Natural killer cell treated with Interleukin-12 subunit alpha and Interleukin-12 subunit beta and Interleukin-15 and Interleukin-18, amount 100 ng/mL, for 72 hours (primary cell): ENCODE measurements around the gene SH2D7. TPM values are rescaled to one million over a fixed set of nuclear protein-coding genes. Genes with fewer than 3 reads are reported as not detected.
A peak's percentile ranks its signal among the peaks of the same experiment; 100 is the strongest.

ENCODE experiments used
- ATAC-seq, 2 donors: fragments of 150-1000 bp; cut with Tn5 transposase in 1 of 2; sonication (Bioruptor Pico), chemical (Tn5 transposase) in 1 of 2; 2 replicates each; pipeline ENCODE4 v1.10.0; 2021
- DNase-seq: peaks from one replicate; pipeline ENCODE4 v3.0.0; 2022; ENCODE audit warnings: low spot score
- H3K27ac Mint-ChIP-seq, 2 donors: 1 replicate in 1 of 2; 2 replicates in 1 of 2; pipeline ENCODE4 v1.8.0; 2022; ENCODE audit warnings: mixed read lengths in 2 of 2, mild to moderate bottlenecking in 1 of 2, moderate library complexity in 1 of 2
- H3K27me3 Mint-ChIP-seq, 2 donors: 1 replicate in 1 of 2; 2 replicates in 1 of 2; pipeline ENCODE4 v1.8.0; 2022; ENCODE audit warnings: mixed read lengths in 2 of 2
- H3K36me3 Mint-ChIP-seq: one replicate; pipeline ENCODE4 v1.8.0; 2022; ENCODE audit warnings: mixed read lengths
- H3K4me1 Mint-ChIP-seq, 2 donors: 1 replicate in 1 of 2; 2 replicates in 1 of 2; pipeline ENCODE4 v1.8.0; 2022; ENCODE audit warnings: low read depth in 2 of 2, mixed read lengths in 2 of 2, mild to moderate bottlenecking in 1 of 2
- H3K4me3 Mint-ChIP-seq: one replicate; pipeline ENCODE4 v1.8.0; 2022; ENCODE audit warnings: mixed read lengths
- H3K9me3 Mint-ChIP-seq: 2 replicates; pipeline ENCODE4 v1.8.0; 2022; ENCODE audit warnings: mixed read lengths
- total RNA-seq, 2 donors: library from RNA; stranded (reverse); gene quantifications; one replicate each; pipeline ENCODE4 v1.2.3, GENCODE V29; 2022

The SH2D7 gene
- total RNA-seq, 2 donors from 2014 or later, result not detected

DNA sequence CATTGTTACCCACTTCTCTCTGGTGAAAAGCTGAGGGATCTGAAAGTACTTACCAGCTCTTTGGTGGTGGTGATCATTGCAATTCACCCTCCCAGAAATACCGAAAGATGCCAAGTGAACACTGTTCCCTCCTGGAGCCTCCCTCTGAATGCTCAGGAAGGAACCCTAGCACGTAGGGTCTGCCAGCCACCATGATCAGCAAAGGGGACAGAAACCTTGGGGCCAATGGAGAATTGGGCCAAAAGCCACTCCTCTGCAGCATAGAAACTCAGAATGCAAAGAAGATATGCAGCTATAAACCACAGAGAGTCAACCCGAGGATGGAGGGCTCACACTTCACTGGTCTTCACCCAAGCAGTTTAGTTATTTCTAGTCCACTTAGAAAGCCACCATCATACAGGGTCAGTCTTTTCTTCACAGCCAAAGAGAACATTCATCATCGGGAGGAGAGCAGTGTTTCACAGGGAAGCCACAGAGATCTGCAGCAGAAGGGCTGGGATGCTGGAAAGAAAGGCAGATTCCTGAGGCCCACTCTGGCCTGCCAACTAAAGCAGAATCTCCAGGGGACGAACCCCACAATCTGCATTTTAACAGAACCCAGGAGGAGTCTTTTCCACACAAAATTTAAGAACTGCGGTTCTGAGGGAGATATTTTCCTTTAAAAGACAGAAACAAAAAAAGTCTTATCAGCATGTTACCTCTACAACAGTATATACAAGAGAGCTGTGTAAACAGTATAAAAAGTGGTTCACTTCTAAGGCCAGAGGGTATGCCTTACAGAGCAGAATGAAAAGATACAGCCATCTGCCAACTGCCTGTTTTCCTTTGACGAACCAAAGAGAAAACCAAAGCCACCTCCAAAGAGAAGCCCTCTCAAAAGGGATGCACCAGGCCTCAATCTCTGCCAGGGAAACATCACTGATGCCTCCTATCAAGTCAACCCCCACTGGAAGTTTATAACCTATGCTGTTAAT lies 26.1 kb upstream of the SH2D7 start:
- Mint-ChIP-seq H3K9me3 (no peaks in the 10 kb centered on the region), H3K36me3 (no peaks in the 10 kb centered on the region), H3K4me3 (no peak overlapping the region), H3K27me3 (no peaks in the 10 kb centered on the region), H3K4me1 (peaks cover 18 to 48% of the 10 kb centered on the region in 2 donors), H3K27ac (no peak overlapping the region)
- DNase-seq (no peak), ATAC-seq (peak; percentile 48 to 76)

DNA sequence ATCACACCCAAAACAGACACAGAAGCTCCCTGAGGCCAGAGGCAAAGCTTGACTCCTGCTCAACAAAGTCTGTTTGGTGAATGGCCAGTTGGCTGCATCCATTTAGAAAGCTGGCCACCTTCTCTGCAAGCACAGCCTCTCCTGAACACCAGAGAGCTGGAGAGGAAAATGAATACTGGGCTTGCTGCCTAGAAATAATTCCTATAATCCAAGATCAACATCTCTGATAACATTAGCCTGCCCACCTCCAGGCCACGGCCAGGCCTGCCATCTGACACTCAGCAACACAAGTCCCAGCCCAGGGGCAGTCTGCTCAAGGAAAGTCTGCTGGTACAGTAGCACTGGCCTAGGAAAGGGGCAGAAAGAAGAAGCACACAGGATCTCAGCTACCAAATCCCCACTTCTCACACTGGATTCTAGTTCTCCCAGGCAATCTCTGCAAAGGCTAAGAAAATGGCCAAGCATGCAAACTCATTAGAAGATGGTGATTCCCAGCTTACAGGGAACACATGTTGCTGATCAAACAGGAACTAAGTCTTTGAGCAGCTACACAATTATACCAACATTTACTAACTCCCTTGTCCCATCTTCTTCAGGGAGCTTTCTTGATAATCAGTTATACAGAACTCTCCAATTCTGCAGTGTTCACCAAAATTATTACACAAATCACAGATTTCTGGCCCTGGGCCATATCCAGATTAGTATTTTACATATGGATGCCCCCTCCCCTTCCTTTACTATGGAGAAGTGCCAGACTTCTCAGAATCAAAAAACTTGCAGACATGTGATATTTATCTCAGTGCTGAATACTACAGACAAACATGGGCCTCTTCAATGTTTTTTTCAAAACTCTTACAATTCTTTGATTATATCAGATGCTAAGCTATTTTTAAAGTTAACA lies 24.8 kb upstream of the SH2D7 start:
- DNase-seq, result no peak
- no peak for ATAC-seq
- H3K9me3 Mint-ChIP-seq, result no peaks in the 10 kb centered on the region
- peaks cover 21 to 48% of the 10 kb centered on the region in 2 donors for H3K4me1 Mint-ChIP-seq
- no peaks in the 10 kb centered on the region for H3K36me3 Mint-ChIP-seq
- H3K4me3 Mint-ChIP-seq, result no peak overlapping the region
- peak overlapping the region in 1 of 2 donors; percentile 94 for H3K27ac Mint-ChIP-seq
- no peaks in the 10 kb centered on the region for H3K27me3 Mint-ChIP-seq

DNA sequence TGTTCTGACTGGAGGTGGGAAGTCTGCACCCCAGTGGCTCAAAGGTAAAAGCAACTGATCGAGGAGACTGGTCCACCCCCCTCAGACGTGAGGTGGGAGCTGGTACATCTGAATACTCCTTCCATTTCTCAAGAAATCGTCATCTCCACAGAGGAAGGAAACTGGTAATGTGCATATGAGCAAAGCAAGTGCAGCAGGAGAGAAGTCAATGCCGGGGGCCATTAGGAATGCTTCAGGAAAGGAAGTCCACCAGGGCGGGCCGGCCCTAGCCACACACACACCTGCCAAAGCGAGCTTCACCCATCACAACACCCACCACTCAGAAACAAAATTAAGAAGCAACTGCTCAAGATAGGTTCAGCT lies 23.3 kb upstream of the SH2D7 start:
- Mint-ChIP-seq H3K27ac (peak overlapping the region in 1 of 2 donors; percentile 94), H3K9me3 (no peaks in the 10 kb centered on the region), H3K36me3 (no peaks in the 10 kb centered on the region), H3K4me3 (no peak overlapping the region), H3K4me1 (peaks cover 19 to 47% of the 10 kb centered on the region in 2 donors), H3K27me3 (no peaks in the 10 kb centered on the region)
- ATAC-seq, result peak in 1 of 2 donors; percentile 22
- no peak for DNase-seq

DNA sequence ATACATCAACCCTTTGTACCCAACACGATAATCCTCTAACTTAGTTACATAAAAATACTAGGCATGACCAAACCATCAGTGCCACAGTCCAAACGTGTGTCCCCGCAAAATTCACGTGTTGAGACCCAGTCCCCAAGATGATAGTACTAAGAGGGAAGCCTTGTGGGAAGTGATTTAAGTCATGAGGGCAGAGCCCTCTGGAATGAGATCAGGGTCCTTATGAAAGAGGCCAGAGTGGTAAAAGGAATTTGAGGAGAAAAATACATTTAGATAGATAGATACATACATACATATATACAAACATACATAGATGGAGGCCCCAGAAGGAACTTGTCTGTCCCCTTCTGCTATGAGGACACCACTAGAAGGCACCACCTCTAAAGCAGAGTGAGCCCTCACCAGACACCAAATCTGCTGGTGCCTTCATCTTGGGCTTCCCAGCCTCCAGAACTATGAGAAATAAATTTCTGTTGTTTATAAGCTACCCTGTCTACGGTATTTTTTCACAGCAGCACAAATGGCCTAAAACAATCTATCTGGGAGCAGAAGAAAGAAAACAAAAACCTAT lies 22.8 kb upstream of the SH2D7 start:
- no peak for DNase-seq
- no peaks in the 10 kb centered on the region for H3K9me3 Mint-ChIP-seq
- H3K27me3 Mint-ChIP-seq, result no peaks in the 10 kb centered on the region
- H3K36me3 Mint-ChIP-seq, result peaks cover 4% of the 10 kb centered on the region
- no peak overlapping the region for H3K4me3 Mint-ChIP-seq
- peaks cover 24 to 51% of the 10 kb centered on the region in 2 donors for H3K4me1 Mint-ChIP-seq
- peak overlapping the region in 1 of 2 donors; percentile 94 for H3K27ac Mint-ChIP-seq
- ATAC-seq, result no peak

DNA sequence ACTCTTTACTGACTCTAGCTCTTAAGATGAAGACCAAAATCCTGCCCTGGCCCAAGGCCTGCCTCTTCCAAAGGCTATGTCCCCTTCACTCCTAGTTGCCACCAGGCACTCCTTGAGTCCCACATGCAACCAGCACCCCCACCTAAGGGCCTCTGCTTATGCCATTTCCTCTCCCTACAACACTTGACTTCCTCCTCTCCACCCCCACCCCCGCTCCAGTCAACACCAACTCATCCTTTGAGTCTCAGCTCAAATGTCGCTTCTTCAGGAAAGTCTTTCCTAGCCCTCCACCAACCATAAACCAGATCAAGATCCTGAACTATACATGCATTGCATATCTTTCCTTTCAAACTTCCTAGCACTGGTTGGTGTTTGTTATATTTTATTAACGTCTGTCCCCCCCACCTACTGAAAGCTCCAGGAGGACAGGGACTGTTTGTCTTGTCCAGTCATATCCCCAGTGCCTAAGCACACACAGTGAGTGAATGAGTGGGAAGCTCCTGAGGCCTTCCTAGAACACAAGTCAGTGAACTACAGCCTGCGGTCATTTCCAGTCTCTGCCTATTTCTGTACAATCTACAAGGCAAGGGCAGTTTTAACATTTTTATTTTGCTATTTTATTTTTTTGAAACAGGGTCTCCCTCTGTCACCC lies 22.2 kb upstream of the SH2D7 start:
- no peaks in the 10 kb centered on the region for H3K9me3 Mint-ChIP-seq
- H3K4me1 Mint-ChIP-seq, result peaks cover 28 to 53% of the 10 kb centered on the region in 2 donors
- H3K36me3 Mint-ChIP-seq, result peaks cover 7% of the 10 kb centered on the region
- peak overlapping the region in 1 of 2 donors; percentile 94 for H3K27ac Mint-ChIP-seq
- peak; percentile 57 to 62 for ATAC-seq
- no peak for DNase-seq
- H3K4me3 Mint-ChIP-seq, result no peak overlapping the region
- H3K27me3 Mint-ChIP-seq, result no peaks in the 10 kb centered on the region

DNA sequence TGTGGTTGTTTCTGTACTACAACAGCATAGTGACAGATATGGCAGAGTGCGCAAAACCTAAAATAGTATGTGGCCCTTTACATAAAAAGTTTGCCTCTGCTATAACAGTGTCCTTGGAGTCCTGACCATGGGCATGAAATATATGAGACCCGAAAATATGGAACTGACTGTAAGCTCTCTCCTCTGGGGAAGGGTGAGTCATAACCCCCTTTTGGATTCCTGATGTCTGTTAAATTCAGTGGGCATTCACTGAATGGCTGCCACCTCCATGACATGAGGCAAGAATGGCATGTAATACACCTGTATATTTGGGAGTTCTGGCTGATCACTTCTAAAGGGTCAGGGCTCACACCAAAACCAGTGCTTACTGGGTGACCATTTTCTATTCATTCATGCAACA lies 21.0 kb upstream of the SH2D7 start:
- ATAC-seq (no peak), DNase-seq (no peak)
- Mint-ChIP-seq H3K9me3 (no peaks in the 10 kb centered on the region), H3K27me3 (no peaks in the 10 kb centered on the region), H3K4me1 (peaks cover 39 to 61% of the 10 kb centered on the region in 2 donors), H3K27ac (no peak overlapping the region), H3K36me3 (peaks cover 7% of the 10 kb centered on the region), H3K4me3 (peak overlapping the region; percentile 18)

DNA sequence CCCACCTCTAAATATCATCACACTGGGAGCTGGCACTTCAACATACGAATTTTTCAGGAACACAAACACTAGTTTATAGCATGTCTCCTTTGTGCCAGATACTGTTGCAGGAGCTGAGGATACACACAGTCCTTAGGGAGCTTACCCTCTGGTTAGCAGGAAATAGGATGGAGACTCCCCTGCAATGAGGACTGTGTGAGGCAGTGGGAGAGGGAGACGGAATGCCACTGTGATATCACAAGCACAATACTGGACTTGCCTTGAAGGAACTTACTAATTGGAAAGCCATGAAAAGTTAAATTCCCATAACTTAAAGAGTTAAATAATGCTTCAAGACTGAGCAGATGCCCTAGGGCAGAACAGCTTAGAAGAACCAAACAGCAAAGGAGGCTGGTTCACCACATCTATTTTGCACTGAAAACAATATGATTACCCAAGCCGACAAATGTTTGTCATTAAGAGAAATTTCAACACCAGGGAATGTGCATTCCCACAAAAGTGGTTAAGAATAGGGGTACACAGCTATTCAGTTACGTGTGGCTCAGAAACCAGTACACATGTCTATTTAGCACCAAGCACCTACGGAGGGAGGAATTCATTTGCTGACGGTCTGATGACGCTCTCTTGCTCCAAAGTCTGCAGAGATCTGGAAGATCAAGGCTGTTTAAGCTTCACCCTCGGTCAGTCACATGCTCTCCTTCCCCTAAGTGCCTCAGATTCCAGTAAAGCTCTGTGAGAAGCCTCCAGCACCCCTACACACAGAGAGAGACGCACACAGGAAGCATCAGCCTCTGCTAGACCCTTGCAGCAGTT lies 20.1 kb upstream of the SH2D7 start:
- ATAC-seq (no peak), DNase-seq (no peak)
- H3K27me3 Mint-ChIP-seq, result no peaks in the 10 kb centered on the region
- peaks cover 12% of the 10 kb centered on the region for H3K36me3 Mint-ChIP-seq
- H3K4me3 Mint-ChIP-seq, result peak overlapping the region; percentile 60
- peak overlapping the region; percentile 52 to 57 for H3K27ac Mint-ChIP-seq
- peaks cover 44 to 59% of the 10 kb centered on the region in 2 donors for H3K4me1 Mint-ChIP-seq
- no peaks in the 10 kb centered on the region for H3K9me3 Mint-ChIP-seq

DNA sequence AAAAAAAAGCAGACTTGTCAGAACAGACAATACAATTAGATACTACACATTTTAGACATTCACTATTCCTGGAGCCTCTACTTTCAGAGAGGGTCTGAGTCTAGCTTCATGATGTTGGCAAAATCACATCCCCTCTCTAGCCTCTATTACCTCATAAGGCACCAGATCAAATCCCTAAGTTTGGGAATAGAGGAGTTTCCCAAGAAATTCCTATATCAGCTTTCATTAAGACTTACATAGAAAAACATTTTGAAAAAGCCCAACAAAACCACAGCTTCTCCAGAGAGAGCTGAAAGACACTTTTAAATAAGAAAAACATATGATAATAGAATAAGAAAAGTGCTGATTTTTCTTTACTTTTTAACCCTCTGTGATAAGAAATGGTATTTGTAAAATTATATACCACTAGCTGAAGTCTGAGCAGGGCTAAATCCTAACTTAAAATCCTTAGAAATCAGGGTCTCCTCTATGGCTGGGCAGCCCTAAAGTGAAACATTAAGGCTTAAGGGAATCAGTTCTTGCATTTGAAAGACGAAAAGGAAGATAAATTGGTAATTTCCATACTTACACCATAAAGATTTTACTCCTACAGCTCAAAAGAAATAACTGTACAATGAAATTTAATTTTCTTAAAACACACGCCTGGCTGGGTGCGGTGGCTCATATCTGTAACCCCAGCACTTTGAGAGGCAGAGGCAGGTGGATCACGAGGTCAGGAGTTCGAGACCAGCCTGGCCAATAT lies 19.1 kb upstream of the SH2D7 start:
- no peaks in the 10 kb centered on the region for H3K27me3 Mint-ChIP-seq
- H3K9me3 Mint-ChIP-seq, result no peaks in the 10 kb centered on the region
- H3K36me3 Mint-ChIP-seq, result peaks cover 12% of the 10 kb centered on the region
- peak overlapping the region; percentile 60 for H3K4me3 Mint-ChIP-seq
- no peak for ATAC-seq
- peak overlapping the region; percentile 52 to 57 for H3K27ac Mint-ChIP-seq
- peaks cover 50 to 55% of the 10 kb centered on the region in 2 donors for H3K4me1 Mint-ChIP-seq
- DNase-seq, result no peak

DNA sequence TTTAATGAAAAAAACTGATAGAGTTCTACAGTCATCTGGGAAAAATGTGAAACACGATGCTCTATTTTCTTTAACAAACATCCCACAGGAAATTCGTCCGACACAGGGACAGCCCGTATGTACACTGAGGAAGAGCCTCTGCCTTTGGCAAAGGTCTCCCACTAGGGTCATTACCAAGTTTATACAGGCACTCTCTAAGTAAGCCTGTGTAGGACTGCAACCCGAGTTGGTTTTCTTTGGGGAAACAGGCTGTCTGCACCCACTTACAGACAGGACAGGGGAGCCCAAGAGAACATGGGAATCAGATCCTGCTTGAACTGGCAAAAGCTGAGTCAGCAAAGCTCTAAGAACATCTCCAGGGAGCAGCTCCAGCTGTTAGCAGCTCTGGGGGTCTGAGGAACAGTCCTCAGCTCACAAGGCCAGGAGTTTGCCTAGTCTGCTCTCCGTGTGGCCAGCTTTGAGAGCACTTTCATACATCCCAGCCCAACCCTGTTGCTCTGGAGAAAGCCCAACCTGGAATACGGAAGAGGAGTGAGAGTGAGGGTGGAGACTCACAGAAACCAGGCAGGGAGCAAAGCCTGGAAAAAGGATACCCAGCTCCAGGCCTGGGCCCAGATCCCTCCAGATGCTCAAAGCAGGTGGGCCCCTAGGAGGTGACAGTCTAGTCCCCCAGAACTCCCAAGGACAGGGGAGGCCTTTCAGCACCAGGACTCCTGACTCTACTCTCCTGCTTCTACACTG lies 16.7 kb upstream of the SH2D7 start:
- Mint-ChIP-seq H3K4me1 (peaks cover 34 to 51% of the 10 kb centered on the region in 2 donors), H3K36me3 (peaks cover 12% of the 10 kb centered on the region), H3K9me3 (no peaks in the 10 kb centered on the region), H3K27ac (peak overlapping the region; percentile 65 to 84), H3K27me3 (no peaks in the 10 kb centered on the region), H3K4me3 (peak overlapping the region; percentile 99)
- no peak for DNase-seq
- ATAC-seq, result no peak

DNA sequence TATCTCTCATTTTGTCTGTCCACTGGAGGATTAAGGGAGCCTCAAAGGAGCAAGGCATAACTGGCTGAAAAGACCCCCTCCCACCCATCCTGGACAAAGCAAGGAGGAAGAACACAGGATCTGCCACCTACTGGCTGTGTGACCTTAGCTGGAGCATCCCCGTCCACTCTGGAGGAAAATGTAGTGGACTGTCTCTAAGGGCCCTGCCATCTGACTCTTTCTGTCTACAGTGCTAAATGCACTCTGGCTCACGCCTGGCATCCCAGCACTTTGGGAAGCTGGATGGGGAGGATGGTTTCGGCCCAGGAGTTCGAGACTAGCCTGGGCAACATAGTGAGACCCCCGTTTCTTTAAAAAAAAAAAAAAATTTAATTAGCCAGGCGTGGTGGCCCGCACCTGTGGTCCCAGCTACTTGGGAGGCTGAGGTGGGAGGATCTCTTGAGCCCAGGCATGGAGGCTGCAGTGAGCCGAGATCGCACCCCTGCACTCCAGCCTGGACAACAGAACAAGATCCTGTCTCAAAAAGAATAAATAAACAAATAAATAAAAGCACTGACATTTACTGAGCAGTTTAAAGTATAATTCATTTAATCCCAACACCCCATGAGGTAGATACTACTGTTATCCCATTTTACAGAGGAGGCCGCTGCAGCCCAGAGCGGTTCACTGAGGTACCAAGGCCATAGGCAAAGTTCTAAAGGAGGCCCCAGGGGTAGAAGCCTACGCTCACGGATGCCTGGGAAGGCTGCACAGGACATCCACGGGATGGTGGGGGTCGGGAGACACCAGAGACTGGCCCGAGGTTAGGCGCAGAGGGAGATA lies 15.9 kb upstream of the SH2D7 start:
- DNase-seq, result no peak
- Mint-ChIP-seq H3K27ac (peak overlapping the region; percentile 84 to 91), H3K27me3 (no peaks in the 10 kb centered on the region), H3K4me3 (peak overlapping the region; percentile 99), H3K9me3 (no peaks in the 10 kb centered on the region), H3K36me3 (peaks cover 12% of the 10 kb centered on the region), H3K4me1 (peaks cover 34 to 48% of the 10 kb centered on the region in 2 donors)
- no peak for ATAC-seq
